HG02840 (cell line): Measurements from ENCODE around the gene TPD52L1.

Source experiments
- ATAC-seq: cut with Tn5 transposase; IDR thresholded peaks from one replicate; pipeline ENCODE4 v1.9.1; 2021; ENCODE audit warnings: mild to moderate bottlenecking, moderate library complexity, moderate number of reproducible peaks; ENCODE audit not compliant: unreplicated experiment, low FRiP score

The TPD52L1 gene

DNA sequence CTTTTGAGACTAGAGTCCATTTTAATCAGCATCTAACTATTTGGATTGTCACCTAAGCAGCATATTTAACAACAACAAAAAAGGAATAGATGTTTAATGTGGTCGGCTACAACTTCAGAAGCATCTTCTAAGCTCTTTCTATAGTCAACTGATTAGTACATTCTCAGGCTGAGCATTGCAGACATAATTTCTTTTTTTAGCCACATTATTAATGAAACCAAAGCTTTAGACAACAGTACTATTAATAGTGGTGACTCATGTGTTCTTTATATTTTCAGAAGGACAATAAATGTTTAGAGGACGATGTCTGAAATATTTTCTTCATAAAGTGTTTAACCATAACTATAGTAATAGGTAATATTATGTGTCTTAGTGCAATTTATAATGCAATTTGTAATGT, 52.4 kb downstream of the TPD52L1 start:
- no peak for ATAC-seq

DNA sequence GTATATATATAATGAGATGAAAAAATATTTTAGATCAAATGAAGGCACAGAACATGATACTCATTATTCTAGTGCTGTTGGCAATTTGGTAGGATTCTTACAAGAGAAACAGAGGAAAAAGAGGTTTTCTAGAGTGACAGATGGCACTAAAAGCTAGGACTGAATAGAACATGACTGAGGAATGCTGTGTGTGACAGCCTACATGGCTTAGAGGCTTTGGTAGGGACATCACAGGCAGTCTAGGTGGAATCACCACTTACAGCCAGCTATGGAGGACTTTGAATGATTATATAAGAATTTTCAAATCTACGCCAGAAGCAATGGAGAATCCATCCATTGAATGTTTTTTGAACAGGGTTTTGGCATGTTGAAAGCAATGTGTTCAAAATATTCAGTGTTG, 52.8 kb downstream of the TPD52L1 start:
- no peak for ATAC-seq

DNA sequence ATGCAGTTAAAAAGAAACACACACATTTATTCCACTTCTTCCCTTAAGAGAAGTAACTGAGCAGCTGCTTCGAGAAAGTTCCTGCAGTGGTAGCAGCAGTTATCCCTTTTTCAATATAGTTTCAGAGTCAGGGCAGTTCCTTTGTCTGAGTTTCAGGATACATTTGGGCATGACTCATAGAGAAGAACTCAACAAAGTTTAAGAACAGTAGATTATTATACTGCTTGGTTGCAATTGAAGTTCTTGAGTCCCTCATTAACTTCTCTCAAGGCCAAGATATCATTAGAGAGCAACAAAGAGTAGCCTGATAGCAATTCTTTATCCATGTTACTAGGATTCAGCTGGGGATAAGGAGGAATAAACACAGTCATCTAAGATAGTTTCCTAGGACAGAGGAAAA, 54.4 kb downstream of the TPD52L1 start:
- ATAC-seq, result no peak

DNA sequence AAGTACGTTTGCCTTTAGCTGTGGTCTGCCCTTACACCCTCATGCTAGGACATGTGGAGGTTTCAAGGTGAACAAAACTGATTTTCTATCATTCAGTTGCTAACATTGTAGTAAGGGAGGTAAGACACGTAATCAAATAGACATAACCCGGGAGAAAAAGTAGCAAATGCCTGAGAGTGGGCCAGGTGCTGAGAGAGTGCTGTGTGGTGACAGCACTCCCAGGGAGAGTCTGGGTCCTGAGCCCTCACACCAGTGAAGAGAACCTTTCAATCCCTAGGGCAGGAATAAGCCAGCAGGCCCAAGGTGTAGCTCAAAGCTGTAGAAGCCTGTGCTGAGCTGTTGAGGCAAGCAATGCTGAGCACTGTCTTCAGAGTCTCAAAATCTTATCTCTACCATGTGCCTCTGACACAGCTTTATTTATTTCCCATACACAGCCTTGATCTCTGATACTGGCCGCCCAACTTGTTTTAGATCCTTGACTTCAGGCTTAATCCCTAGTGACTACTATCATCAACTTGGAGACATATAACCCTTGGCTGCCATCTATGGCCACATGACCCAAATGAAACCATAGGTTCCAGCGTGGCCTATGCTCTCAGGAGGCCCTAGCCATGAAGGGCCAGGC, 55.2 kb downstream of the TPD52L1 start:
- ATAC-seq, result no peak

DNA sequence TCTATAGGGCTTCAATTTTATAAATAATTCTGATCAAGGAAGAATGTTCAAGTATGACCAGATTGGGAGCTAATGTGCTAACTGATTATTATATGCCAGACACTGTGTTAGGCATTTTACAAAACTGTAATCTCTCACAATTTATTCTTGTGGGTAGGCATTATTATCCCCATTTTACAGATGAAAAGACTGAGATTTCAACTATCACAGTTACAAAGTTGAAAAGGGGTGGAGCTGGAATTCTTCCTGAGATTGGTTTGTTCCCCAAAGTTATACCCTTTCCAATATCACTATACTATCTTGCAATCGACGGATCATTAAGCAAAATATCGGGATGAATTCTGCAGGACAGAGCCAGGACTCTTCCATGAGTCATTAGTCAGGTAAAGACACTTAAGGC, 57.1 kb downstream of the TPD52L1 start:
- no peak for ATAC-seq

DNA sequence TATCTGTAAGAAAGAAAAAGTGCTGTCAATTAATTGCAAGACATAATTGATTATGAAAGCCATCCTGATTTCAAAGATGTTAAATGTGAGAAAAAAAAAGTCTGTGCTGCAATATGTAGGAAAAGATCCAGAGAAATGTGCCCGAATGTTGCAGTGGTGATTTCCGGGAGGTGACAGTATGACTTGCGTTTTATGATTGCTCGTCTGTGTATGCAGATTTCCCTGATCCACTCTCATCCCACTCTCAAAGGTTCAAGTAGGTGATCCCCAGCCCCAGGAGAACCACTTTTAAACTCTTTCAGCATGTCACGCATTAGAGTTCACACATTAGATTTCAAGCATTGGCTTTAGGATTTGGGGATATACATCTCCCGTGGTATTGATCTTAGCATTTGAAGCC, 57.8 kb downstream of the TPD52L1 start:
- no peak for ATAC-seq

DNA sequence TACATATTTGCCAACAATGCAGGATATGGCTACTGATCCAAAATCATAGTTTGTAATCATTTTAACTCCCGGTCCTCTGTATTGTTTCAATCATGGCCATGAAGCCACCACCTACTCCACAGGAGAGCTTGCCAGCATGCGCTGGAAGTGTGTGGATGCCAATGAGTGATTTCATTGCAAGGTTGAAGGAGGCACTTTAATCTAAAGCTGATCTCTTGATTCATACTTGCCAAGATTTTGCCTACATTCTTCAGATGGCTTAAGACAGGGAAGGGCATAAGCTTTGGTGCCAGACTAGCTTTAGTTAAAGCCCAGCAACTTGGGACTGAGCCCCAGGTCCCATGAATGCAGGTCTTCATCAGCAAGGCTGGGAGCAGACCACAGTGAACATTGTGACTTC, 58.8 kb downstream of the TPD52L1 start:
- ATAC-seq, result no peak

DNA sequence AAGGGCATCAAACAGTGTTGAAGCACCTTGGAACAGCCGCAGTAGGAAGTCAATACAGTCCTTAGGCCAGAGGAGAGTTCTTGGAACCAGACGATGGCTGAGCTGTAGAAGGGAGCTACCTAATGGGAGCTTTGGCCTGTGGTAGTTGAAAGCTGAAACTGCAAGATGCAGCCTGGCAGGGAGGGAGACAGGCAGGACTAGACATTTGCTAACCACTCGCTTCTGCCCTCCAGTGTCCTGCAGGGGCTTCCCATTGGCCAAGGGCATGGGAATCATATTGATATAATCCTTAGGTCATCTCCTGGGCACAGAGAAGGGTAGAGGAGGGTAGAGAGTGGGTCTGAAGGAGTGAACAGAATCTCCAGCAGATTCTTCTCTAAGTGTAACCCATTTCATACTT, 60.4 kb downstream of the TPD52L1 start:
- ATAC-seq, result no peak

DNA sequence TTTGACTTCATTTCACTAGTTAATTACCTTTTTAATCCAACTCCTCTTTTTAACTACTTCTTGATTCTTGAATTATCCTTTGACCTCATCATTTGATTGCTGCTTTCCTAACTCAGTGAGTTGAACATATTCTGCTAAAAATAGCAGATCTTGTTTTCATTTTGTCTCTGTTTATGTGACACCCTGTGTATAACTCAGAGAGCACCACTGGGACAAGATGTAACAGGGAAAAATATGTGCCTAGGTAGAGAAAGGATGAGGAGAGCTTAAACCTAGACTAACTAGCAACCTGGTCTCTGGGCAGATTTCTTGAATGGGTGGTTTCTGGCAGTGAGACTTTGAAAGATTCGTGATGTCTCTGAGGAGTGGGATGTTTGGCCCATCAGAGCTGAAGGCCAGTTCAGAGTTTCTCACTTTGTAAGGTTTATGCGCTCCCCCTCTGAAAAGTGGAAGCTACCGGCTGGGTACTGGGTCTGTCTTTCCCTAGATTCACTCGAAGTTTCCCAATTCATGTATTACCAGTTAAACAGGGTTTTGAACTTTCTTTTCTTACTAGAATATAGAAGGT, 61.8 kb downstream of the TPD52L1 start:
- no peak for ATAC-seq

DNA sequence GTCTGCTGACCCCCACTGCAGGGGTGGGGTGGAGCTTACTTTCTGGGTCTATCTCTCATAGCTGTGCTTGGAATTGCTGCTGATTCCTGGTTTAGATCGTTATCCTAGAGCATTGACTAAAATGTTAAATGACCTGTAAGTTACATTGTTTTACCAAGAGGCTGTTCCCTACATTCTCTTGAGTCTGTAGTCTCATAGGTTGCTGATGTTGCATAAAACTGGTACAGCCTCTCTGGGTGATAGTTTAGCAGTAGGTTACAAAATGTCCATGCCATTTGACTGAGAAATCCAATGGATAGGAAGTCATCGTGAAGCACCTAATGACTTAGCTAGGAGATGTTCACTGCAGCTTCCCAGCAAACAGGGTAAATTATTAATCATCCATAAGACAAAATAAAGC, 62.4 kb downstream of the TPD52L1 start:
- ATAC-seq, result no peak

DNA sequence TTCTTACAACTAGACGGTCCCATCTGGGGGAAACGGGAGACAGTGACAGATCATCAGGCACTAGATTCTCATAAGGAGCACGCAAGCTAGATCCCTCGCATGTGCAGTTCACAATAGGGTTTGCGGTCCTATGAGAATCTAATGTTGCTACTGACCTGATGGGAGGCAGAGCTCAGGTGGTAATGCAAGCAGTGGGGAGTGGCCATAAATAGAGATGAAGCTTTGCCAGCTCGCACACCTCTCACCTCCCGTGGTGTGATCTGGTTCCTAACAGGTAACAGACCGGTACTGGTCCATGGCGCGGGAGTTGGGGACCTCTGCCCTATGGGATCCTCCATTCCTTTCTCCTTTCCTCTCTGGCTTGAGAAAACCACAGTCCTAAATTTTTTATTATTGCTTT, 63.8 kb downstream of the TPD52L1 start:
- no peak for ATAC-seq

DNA sequence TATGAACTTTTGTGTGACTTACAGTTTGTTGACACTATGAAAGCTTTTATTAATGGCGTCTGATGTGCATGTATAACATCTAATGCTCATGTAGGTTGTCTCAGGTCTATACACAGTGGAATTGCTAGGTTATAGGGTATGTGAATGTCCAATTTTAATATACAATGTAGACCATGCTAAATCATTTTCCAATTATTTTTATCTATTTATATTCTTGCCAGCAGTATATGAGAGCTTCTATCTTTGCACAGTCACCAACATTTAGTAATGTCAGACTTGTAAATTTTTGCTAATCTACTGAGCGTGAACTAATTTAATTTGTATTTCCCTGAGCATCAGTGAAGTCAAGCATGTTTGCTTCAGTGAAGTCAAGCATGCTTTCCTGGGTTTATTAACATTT, 64.4 kb downstream of the TPD52L1 start:
- no peak for ATAC-seq

DNA sequence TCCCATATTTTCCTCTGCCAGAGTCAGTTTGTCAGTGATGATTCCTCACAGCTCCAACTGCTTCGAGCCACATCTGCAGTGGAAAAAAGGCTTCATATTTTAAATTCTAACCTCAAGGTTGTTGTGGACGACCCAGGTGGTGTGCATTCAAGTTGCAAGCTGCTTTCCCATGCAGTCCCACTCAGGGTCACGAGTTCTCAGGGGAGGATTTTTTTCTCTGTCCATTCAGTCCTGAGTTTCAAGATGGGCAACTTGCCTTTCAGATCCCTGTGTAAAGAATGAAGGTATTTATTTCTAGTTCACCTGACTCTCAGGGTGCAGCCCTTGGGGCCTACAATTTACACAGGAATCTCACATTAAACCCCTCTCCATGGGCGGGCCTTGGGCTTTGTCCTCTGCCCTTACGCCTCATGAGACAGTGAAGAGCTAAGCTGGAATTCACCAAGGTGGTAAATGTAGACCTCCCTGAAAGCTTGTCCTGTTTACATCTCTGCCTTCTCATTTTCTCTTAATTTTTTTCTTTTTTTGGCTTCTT, 65.9 kb downstream of the TPD52L1 start:
- no peak for ATAC-seq

DNA sequence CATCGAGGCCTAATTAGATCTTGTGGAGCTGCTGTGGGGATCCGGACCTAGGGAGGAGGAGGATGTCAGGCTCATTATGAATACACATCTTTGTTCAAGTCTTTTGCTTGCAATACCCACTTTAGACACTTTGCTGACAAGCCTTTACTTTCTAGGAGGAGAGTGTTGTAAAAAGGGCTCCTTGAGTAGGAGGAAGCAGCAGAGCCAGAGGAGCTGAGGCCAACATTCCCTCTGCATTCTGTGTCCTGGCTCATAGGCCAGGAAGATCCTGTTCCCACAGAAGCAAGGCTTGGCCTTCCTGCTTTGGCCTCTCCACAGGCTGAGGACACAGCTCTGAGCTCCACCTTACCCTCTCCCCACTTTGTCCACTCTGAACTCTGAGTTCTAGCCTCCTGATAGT, 67.1 kb downstream of the TPD52L1 start:
- ATAC-seq, result no peak

DNA sequence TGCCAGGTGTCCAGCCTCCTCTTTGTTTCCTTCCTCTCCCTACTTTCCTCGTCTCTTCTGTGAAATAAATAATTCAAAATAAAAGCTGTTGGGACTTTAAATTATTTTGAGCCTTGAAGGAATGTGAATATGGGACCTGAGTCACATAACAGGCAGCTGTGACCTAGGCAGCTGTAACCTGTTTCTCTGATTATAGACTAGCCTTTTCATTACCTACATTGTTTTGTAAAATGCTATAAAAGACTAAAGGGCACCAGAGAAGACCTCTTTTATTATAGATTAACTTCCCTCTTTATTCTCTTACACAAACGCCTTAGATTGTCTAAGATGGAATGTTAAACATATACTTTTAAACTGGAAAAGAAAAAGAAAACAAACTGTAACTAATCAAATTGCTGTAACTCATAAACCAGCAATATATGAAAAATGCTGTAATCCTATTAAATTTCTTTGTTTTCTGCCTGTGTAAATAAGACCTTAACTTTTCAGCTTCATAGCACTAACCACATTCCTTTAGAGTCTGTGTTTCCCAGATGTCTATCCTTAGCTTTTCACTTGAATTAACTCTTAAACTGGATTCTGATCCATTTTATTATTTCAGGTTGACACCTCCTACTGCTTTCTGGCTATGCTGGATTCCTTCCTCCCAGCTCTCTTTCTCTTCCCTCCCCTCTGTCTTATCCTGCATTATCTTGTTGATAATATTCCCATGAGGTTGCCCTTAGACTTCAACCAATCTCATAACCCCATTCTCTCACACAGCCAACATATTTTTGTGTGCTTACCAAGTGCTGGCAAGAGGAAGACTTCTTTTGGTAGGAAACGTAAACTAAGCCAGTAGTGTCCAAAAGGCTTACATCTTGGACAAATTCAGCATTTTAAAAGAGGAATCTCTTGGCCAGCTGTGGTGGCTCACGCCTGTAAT, 69.2 kb downstream of the TPD52L1 start:
- no peak for ATAC-seq

DNA sequence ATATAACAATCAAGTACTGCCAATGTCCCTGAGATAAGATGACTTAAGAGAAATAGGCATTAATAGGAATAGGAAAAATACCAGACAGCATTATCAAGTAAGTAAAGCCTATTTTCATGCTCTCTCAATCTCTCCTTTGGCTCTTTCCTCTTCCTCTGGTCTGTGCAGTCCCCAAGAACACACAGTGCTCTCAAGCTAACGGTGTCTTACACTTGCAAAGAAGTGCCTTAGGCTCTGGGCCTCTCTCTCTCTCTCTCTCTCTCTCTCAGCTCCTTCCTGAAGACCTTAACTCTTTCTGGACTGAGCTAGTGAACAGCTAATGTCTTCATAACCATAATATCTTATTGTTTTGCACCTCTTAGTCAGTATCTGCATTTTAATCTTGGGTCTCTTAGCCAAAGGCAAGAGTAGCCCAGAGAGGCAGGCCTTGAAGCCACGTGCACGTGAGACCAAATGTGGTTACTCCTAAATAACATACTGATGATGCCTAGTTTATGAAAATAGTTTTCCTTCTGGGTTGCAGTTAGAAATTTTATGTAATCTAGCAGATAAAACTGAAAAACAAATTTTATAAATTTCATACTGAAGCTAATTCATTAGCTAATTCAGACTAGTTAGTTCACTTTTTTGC, 70.8 kb downstream of the TPD52L1 start:
- ATAC-seq, result no peak

DNA sequence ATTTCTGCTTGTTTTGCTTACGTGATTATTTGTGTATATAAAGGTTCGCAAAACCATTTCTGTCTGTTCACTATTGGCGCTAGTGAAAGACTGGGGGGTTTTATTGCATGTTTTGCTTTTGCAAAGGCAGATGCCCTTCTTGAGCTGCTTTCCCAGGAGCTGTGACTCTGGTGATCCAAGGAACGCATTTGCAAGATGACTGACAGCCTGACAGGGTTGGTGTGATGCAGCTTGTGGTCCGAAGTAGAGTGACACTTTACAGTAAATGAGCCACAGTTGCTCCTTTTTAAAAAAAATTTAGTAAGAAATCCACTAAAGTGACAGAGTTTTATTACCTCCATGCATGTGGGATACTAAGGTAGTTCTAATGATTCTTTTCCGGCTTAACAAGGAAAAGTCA, 73.7 kb downstream of the TPD52L1 start:
- no peak for ATAC-seq

DNA sequence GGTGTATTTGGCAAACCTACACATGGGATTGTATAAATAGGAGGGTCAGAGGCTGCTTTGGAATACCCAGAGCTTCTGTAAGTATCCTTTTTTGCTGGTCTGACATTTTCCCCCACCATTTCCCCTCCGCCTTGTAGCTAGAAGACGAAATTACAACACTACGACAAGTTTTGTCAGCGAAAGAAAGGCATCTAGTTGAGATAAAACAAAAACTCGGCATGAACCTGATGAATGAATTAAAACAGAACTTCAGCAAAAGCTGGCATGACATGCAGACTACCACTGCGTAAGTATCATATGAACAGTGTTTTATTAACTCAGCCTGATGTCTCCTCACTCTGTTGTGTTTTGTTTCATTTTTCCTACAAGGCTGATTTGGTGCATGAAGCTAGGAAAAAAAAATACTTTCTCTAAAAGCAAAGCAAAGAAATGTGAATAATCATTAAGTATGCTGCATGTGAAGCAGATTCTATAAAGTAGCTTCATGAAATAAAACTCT, 75.5 kb downstream of the TPD52L1 start:
- no peak for ATAC-seq

DNA sequence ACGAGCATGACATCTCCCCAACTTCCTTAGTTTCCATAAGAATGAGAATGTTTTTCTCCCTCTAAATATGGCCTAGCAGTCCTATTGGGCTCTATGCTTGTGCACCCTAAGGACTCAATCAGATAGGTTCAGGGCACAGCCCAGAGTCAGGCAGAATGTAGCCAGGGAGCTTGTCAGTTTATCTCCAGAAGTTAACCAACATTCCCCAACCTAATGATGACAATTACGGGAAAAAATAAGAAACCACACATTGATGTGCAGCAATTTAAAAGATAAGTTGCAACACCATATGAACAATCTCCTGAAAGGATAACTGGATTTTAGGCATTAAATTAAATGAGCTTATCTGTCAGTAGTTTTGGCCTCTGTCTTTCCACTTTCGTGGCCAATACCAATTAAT, 77.1 kb downstream of the TPD52L1 start:
- no peak for ATAC-seq

DNA sequence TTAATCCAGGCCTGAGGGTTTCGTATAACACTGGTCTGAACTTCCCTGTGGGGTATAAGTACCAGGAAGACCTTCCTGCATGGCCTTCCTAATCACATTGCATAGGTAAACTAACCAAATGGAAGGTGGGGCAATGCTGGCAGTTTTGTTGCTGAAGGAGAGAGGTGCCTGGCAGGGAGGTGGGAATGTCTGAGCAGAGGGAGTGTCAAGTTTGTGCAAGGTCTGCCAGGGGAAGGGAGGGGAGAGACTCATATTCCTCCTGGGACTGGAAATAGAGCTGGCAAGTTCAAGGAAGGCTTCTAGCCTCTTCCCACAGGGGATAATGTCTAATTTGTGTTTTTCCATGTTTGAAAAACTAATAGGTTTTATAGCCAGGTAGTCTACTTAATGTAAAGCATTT, 77.6 kb downstream of the TPD52L1 start:
- ATAC-seq, result no peak
